Epidermal melanocyte (primary cell): ENCODE results near the gene CATSPER4.

Source experiments
- DNase-seq: peaks from one replicate; pipeline ENCODE4 v3.0.0; 2011; ENCODE audit warnings: low spot score; ENCODE audit not compliant: insufficient read length

CATSPER4 gene

GRCh38 chr1:26164036-26164860 lies 26.2 kb upstream of the CATSPER4 start:
- DNase-seq = peak; percentile 49

- peak; percentile 5 for DNase-seq
These were observed 25.2 kb upstream of the CATSPER4 start for GRCh38 chr1:26164861-26165842.

- peak; percentile 5 for DNase-seq
These were observed 23.6 kb upstream of the CATSPER4 start for GRCh38 chr1:26166719-26167281.

GRCh38 chr1:26168410-26169197 lies 21.8 kb upstream of the CATSPER4 start, which contains the start of gene C1orf232:
TSS of gene C1orf232 (minus strand) at chr1:26168963. CDS start at chr1:26168499, 464 bp downstream.
- peak; percentile 14 for DNase-seq

- DNase-seq = peak; percentile 14
These were observed 21.2 kb upstream of the CATSPER4 start for GRCh38 chr1:26169198-26169554.

GRCh38 chr1:26169669-26170471 lies 20.5 kb upstream of the CATSPER4 start, which contains the start of gene ZNF593:
TSS of gene ZNF593 (plus strand) at chr1:26169908. CDS start at chr1:26169984, 76 bp downstream.
- DNase-seq = peak; percentile 99

GRCh38 chr1:26170472-26170821 lies 20.0 kb upstream of the CATSPER4 start:
- DNase-seq = no peak

GRCh38 chr1:26171084-26172072 lies 19.0 kb upstream of the CATSPER4 start, which contains the start of gene ZNF593OS:
TSS of gene ZNF593OS (minus strand) at chr1:26171832. CDS start at chr1:26171661, 171 bp downstream.
- peak; percentile 8 for DNase-seq

GRCh38 chr1:26175346-26175745 lies 15.1 kb upstream of the CATSPER4 start:
- DNase-seq = no peak

- no peak for DNase-seq
These were observed 13.2 kb upstream of the CATSPER4 start, which contains the start of gene CNKSR1 for GRCh38 chr1:26177182-26177684. TSS of gene CNKSR1 (plus strand) at chr1:26177491. CDS start at chr1:26177548, 57 bp downstream.

- DNase-seq = no peak
These were observed 10.3 kb upstream of the CATSPER4 start for GRCh38 chr1:26180010-26180506.

GRCh38 chr1:26181586-26182382 lies 8.6 kb upstream of the CATSPER4 start:
- no peak for DNase-seq

GRCh38 chr1:26182383-26182696 lies 8.1 kb upstream of the CATSPER4 start:
- DNase-seq = no peak

- no peak for DNase-seq
These were observed 6.3 kb upstream of the CATSPER4 start for GRCh38 chr1:26184086-26184485.

- no peak for DNase-seq
These were observed 5.5 kb upstream of the CATSPER4 start for GRCh38 chr1:26184883-26185282.

- no peak for DNase-seq
These were observed 2.5 kb upstream of the CATSPER4 start for GRCh38 chr1:26187882-26188281.

GRCh38 chr1:26188477-26188876 lies 1.9 kb upstream of the CATSPER4 start:
- peak; percentile 9 for DNase-seq
